Tibial nerve (tissue), 4 donors: ENCODE measurements around the gene STAT1. TPM values are rescaled to one million over a fixed set of nuclear protein-coding genes. Genes with fewer than 3 reads are reported as not detected.

Experiments
- DNase-seq, 2 donors: peaks; one replicate each; pipeline ENCODE4 v3.0.0-alpha.2; 2019; ENCODE audit warnings: low spot score in 2 of 2
- H3K27ac ChIP-seq, 4 donors: fragments of 200-600 bp; sonication (generic) in 3 of 4; one replicate each; pipeline ENCODE4 v1.5.1; 2017 to 2019; ENCODE audit warnings: mild to moderate bottlenecking in 1 of 4
- H3K27me3 ChIP-seq, 2 donors: fragments of 200-600 bp; sonication (generic) in 1 of 2; one replicate each; pipeline versions ENCODE4 v1.5.1 to v1.6.0; 2017 to 2019
- H3K36me3 ChIP-seq, 3 donors: fragments of 200-600 bp; sonication (generic); one replicate each; pipeline ENCODE4 v1.5.1; 2018 to 2019
- H3K4me1 ChIP-seq, 4 donors: fragments of 200-600 bp; sonication (generic) in 3 of 4; one replicate each; pipeline ENCODE4 v1.5.1; 2017 to 2019
- H3K4me3 ChIP-seq, 4 donors: fragments of 200-600 bp; sonication (generic) in 3 of 4; one replicate each; pipeline ENCODE4 v1.5.1; 2017 to 2019; ENCODE audit warnings: mild to moderate bottlenecking in 1 of 4, moderate library complexity in 1 of 4
- H3K9me3 ChIP-seq, 4 donors: fragments of 200-600 bp; sonication (generic) in 3 of 4; one replicate each; pipeline ENCODE4 v1.5.1; 2017 to 2019
- CTCF ChIP-seq, 5 experiments: fragments of 200-600 bp in 3 of 5; fragments of 450-650 bp in 2 of 5; sonication (generic) in 3 of 5; IDR thresholded peaks; one replicate each; pipeline ENCODE4 v1.5.1; 2016 to 2019; ENCODE audit warnings: antibody characterized with exemption in 5 of 5, mild to moderate bottlenecking in 3 of 5, moderate library complexity in 2 of 5
- EP300 ChIP-seq, 2 donors: sonication (generic); formaldehyde crosslinking; IDR thresholded peaks; one replicate each; pipeline ENCODE4 v1.6.1; 2017; ENCODE audit warnings: antibody characterized with exemption in 2 of 2, mild to moderate bottlenecking in 1 of 2
- POLR2A ChIP-seq, 2 donors: fragments of 450-650 bp; IDR thresholded peaks; one replicate each; pipeline ENCODE4 v1.6.1; 2017; ENCODE audit warnings: antibody characterized with exemption in 2 of 2, mild to moderate bottlenecking in 2 of 2, moderate library complexity in 2 of 2
- WGBS, 2 donors: methylation state at CpG; one replicate each; pipeline ENCODE4 v1.1.5; 2018; 5-methylcytosine and 5-hydroxymethylcytosine counted together
- total RNA-seq, 4 donors: library from RNA; depleted of rRNA; stranded (reverse); fragments of >200 nt; gene quantifications; one replicate each; pipeline ENCODE4 v1.1.0, GENCODE V29; 2016

Gene STAT1
- total RNA-seq, 4 donors from 2014 or later = 40.2 to 73.9 (median 65.6) TPM

- no peak overlapping the region for H3K27ac ChIP-seq
- H3K4me3 ChIP-seq = no peak overlapping the region
- peaks cover 0 to 7% (median 0%) of the 10 kb centered on the region in 4 donors for H3K4me1 ChIP-seq
- H3K36me3 ChIP-seq = peaks cover 0 to 100% (median 24%) of the 10 kb centered on the region in 3 donors
- H3K27me3 ChIP-seq = no peaks in the 10 kb centered on the region
- WGBS, 2 donors = 83 to 89% methylated on average over 1 of the region's 1 CpG
- no peak for DNase-seq
- no peaks in the 10 kb centered on the region for H3K9me3 ChIP-seq
- TF ChIP-seq POLR2A (IDR thresholded peaks at IDR 0.05) (no peak), CTCF (IDR thresholded peaks at IDR 0.05) (no peak), EP300 (IDR thresholded peaks at IDR 0.05) (no peak)
These were observed 40.7 kb downstream of the STAT1 start for GRCh38 chr2:190973262-190973661.

GRCh38 chr2:190972846-190973245, 41.1 kb downstream of the STAT1 start:
- Histone ChIP-seq H3K4me1 (peaks cover 0 to 7% (median 0%) of the 10 kb centered on the region in 4 donors), H3K36me3 (peaks cover 0 to 100% (median 24%) of the 10 kb centered on the region in 3 donors), H3K4me3 (no peak overlapping the region), H3K27ac (no peak overlapping the region), H3K27me3 (no peaks in the 10 kb centered on the region), H3K9me3 (no peaks in the 10 kb centered on the region)
- no peak for DNase-seq
- WGBS, 2 donors = 73 to 80% methylated on average over 3 of the region's 3 CpGs
- no peak for TF ChIP-seq CTCF (IDR thresholded peaks at IDR 0.05)
- TF ChIP-seq POLR2A (IDR thresholded peaks at IDR 0.05) = no peak

- 84 to 88% methylated on average over 2 of the region's 2 CpGs for WGBS, 2 donors
- no peak for TF ChIP-seq POLR2A (IDR thresholded peaks at IDR 0.05)
- TF ChIP-seq CTCF (IDR thresholded peaks at IDR 0.05) = no peak
- no peak for TF ChIP-seq EP300 (IDR thresholded peaks at IDR 0.05)
- Histone ChIP-seq H3K4me3 (no peak overlapping the region), H3K9me3 (no peaks in the 10 kb centered on the region), H3K27me3 (no peaks in the 10 kb centered on the region), H3K4me1 (peaks cover 0 to 7% (median 0%) of the 10 kb centered on the region in 4 donors), H3K36me3 (peaks cover 0 to 97% (median 24%) of the 10 kb centered on the region in 3 donors), H3K27ac (no peak overlapping the region)
- DNase-seq = no peak
These were observed 41.8 kb downstream of the STAT1 start for GRCh38 chr2:190972213-190972612.

- TF ChIP-seq EP300 (IDR thresholded peaks at IDR 0.05) (peak in 1 of 2 donors; percentile 30), POLR2A (IDR thresholded peaks at IDR 0.05) (no peak)
- Histone ChIP-seq H3K9me3 (no peaks in the 10 kb centered on the region), H3K27me3 (no peaks in the 10 kb centered on the region), H3K36me3 (peaks cover 0 to 95% (median 23%) of the 10 kb centered on the region in 3 donors), H3K4me3 (no peak overlapping the region), H3K27ac (no peak overlapping the region), H3K4me1 (peaks cover 0 to 7% (median 0%) of the 10 kb centered on the region in 4 donors)
- peak in 1 of 2 donors; percentile 14 for DNase-seq
- 82 to 85% methylated on average over 5 of the region's 5 CpGs for WGBS, 2 donors
These were observed 43.0 kb downstream of the STAT1 start for GRCh38 chr2:190970873-190971506.

- no peak for DNase-seq
- H3K36me3 ChIP-seq = peaks cover 0 to 95% (median 16%) of the 10 kb centered on the region in 3 donors
- no peak overlapping the region for H3K27ac ChIP-seq
- H3K9me3 ChIP-seq = no peaks in the 10 kb centered on the region
- H3K27me3 ChIP-seq = no peaks in the 10 kb centered on the region
- TF ChIP-seq POLR2A (IDR thresholded peaks at IDR 0.05) (no peak), EP300 (IDR thresholded peaks at IDR 0.05) (no peak), CTCF (IDR thresholded peaks at IDR 0.05) (no peak)
- H3K4me1 ChIP-seq = peaks cover 0 to 7% (median 0%) of the 10 kb centered on the region in 4 donors
- 73 to 81% methylated on average over 3 of the region's 3 CpGs for WGBS, 2 donors
- no peak overlapping the region for H3K4me3 ChIP-seq
These were observed 43.8 kb downstream of the STAT1 start for GRCh38 chr2:190970160-190970559.
